ENCODE results near the gene RAPGEF5. TPM values are rescaled to one million over a fixed set of nuclear protein-coding genes. Genes with fewer than 3 reads are reported as not detected.

The RAPGEF5 gene
- total RNA-seq, 1 donor = 1.1 TPM

DNA sequence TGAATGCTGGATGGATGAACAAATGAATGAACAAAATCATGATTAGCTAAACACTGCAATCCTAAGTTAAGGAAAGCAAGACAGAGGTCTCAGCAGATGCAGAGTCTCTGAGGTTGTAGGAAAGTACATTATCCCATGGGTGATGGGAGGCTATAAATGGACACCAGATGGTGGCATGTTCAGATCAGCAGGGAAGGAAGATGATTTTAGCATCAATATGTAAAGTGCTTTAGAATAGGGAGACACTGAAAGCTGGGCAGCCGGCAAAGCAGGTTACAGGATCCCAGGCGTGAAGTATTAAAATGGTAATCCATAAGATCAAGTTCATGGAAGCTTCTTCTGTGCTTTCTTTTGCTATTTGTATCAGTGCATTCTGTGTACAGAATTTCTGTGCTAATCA lies 7.9 kb upstream of the RAPGEF5 start:
- Histone ChIP-seq H3K79me2 (ENCODE audit: insufficient read depth, low read length) (no peaks in the 10 kb centered on the region), H3K27me3 (ENCODE audit: insufficient read depth, low read length) (no peaks in the 10 kb centered on the region), H3K36me3 (ENCODE audit: insufficient read depth, low read length) (no peaks in the 10 kb centered on the region), H4K20me1 (ENCODE audit: insufficient read depth, low read length) (no peaks in the 10 kb centered on the region), H3K27ac (ENCODE audit: low read depth, low read length) (no peak overlapping the region), H3K9me3 (ENCODE audit: low read depth, low read length) (no peaks in the 10 kb centered on the region), H3K4me3 (ENCODE audit: insufficient read depth, low read length) (no peak overlapping the region), H2AFZ (ENCODE audit: low read length) (no peak overlapping the region), H3K4me2 (ENCODE audit: insufficient read depth, low read length) (no peak overlapping the region), H3K4me1 (ENCODE audit: insufficient read depth, low read length) (no peaks in the 10 kb centered on the region)
- no peak for DNase-seq (ENCODE audit: insufficient read length, low spot score, missing footprints)
- TF ChIP-seq, protein P1, sequence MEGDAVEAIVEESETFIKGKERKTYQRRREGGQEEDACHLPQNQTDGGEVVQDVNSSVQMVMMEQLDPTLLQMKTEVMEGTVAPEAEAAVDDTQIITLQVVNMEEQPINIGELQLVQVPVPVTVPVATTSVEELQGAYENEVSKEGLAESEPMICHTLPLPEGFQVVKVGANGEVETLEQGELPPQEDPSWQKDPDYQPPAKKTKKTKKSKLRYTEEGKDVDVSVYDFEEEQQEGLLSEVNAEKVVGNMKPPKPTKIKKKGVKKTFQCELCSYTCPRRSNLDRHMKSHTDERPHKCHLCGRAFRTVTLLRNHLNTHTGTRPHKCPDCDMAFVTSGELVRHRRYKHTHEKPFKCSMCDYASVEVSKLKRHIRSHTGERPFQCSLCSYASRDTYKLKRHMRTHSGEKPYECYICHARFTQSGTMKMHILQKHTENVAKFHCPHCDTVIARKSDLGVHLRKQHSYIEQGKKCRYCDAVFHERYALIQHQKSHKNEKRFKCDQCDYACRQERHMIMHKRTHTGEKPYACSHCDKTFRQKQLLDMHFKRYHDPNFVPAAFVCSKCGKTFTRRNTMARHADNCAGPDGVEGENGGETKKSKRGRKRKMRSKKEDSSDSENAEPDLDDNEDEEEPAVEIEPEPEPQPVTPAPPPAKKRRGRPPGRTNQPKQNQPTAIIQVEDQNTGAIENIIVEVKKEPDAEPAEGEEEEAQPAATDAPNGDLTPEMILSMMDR (IDR thresholded peaks at IDR 0.05; ENCODE audit: extremely low read depth, low read depth, low read length) = no peak

- DNase-seq (ENCODE audit: insufficient read length, low spot score, missing footprints) = no peak
- Histone ChIP-seq H3K4me1 (ENCODE audit: insufficient read depth, low read length) (no peaks in the 10 kb centered on the region), H2AFZ (ENCODE audit: low read length) (no peak overlapping the region), H3K9me3 (ENCODE audit: low read depth, low read length) (no peaks in the 10 kb centered on the region), H3K4me2 (ENCODE audit: insufficient read depth, low read length) (no peak overlapping the region), H4K20me1 (ENCODE audit: insufficient read depth, low read length) (no peaks in the 10 kb centered on the region), H3K79me2 (ENCODE audit: insufficient read depth, low read length) (no peaks in the 10 kb centered on the region), H3K4me3 (ENCODE audit: insufficient read depth, low read length) (no peak overlapping the region), H3K36me3 (ENCODE audit: insufficient read depth, low read length) (no peaks in the 10 kb centered on the region), H3K27me3 (ENCODE audit: insufficient read depth, low read length) (no peaks in the 10 kb centered on the region), H3K27ac (ENCODE audit: low read depth, low read length) (no peak overlapping the region)
- TF ChIP-seq, protein P1 (IDR thresholded peaks at IDR 0.05; ENCODE audit: extremely low read depth, low read depth, low read length) = no peak
These were observed 6.9 kb upstream of the RAPGEF5 start for GRCh38 chr7:22363756-22364422.

DNA sequence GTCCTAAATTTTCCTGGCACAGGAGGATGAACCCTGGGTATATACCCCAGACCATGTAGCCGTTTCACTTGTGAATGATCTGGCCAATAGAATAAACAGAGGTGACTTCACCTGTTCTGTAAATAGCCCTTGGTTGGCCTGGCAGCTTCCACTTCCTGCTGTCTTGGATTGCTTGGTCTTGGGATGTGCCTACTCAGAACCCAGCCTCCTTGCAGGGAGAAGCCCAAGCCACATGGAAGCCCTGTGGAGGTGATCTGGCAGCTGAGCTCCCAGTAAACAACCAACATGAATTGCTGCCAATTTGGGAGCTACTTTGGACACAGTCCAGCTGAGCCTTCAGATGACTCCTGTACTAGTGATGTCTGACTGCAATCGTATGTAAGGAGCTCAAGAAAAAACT lies 4.8 kb upstream of the RAPGEF5 start:
- Histone ChIP-seq H3K4me3 (ENCODE audit: insufficient read depth, low read length) (no peak overlapping the region), H3K4me2 (ENCODE audit: insufficient read depth, low read length) (no peak overlapping the region), H3K79me2 (ENCODE audit: insufficient read depth, low read length) (no peaks in the 10 kb centered on the region), H4K20me1 (ENCODE audit: insufficient read depth, low read length) (no peaks in the 10 kb centered on the region), H3K27ac (ENCODE audit: low read depth, low read length) (no peak overlapping the region), H3K9me3 (ENCODE audit: low read depth, low read length) (no peaks in the 10 kb centered on the region), H3K36me3 (ENCODE audit: insufficient read depth, low read length) (no peaks in the 10 kb centered on the region), H3K27me3 (ENCODE audit: insufficient read depth, low read length) (no peaks in the 10 kb centered on the region), H2AFZ (ENCODE audit: low read length) (no peak overlapping the region), H3K4me1 (ENCODE audit: insufficient read depth, low read length) (peaks cover 7% of the 10 kb centered on the region)
- no peak for DNase-seq (ENCODE audit: insufficient read length, low spot score, missing footprints)
- TF ChIP-seq, protein P1 (IDR thresholded peaks at IDR 0.05; ENCODE audit: extremely low read depth, low read depth, low read length) = no peak

GRCh38 chr7:22361320-22361719 lies 4.4 kb upstream of the RAPGEF5 start:
- H3K9me3 ChIP-seq (ENCODE audit: low read depth, low read length) = no peaks in the 10 kb centered on the region
- H3K4me3 ChIP-seq (ENCODE audit: insufficient read depth, low read length) = no peak overlapping the region
- H3K36me3 ChIP-seq (ENCODE audit: insufficient read depth, low read length) = no peaks in the 10 kb centered on the region
- no peak for DNase-seq (ENCODE audit: insufficient read length, low spot score, missing footprints)
- H3K27me3 ChIP-seq (ENCODE audit: insufficient read depth, low read length) = peaks cover under 1% of the 10 kb centered on the region
- no peak overlapping the region for H3K27ac ChIP-seq (ENCODE audit: low read depth, low read length)
- TF ChIP-seq, protein P1 (IDR thresholded peaks at IDR 0.05; ENCODE audit: extremely low read depth, low read depth, low read length) = no peak
- no peaks in the 10 kb centered on the region for H3K79me2 ChIP-seq (ENCODE audit: insufficient read depth, low read length)
- H3K4me1 ChIP-seq (ENCODE audit: insufficient read depth, low read length) = peaks cover 7% of the 10 kb centered on the region
- H2AFZ ChIP-seq (ENCODE audit: low read length) = no peak overlapping the region
- H3K4me2 ChIP-seq (ENCODE audit: insufficient read depth, low read length) = no peak overlapping the region
- H4K20me1 ChIP-seq (ENCODE audit: insufficient read depth, low read length) = no peaks in the 10 kb centered on the region

Measured in osteoblast (primary cell).